GM19395 (cell line): Measurements from ENCODE around the gene RPL7L1.
"Not testable (repeated sequence)": the region's sequence is repeated elsewhere in the genome, so short reads cannot be mapped to it uniquely, and the experiment has no call there.

Source experiments
- ATAC-seq: cut with Tn5 transposase; IDR thresholded peaks from one replicate; pipeline ENCODE4 v1.9.1; 2021; ENCODE audit warnings: mild to moderate bottlenecking, moderate library complexity; ENCODE audit not compliant: unreplicated experiment

The RPL7L1 gene

DNA sequence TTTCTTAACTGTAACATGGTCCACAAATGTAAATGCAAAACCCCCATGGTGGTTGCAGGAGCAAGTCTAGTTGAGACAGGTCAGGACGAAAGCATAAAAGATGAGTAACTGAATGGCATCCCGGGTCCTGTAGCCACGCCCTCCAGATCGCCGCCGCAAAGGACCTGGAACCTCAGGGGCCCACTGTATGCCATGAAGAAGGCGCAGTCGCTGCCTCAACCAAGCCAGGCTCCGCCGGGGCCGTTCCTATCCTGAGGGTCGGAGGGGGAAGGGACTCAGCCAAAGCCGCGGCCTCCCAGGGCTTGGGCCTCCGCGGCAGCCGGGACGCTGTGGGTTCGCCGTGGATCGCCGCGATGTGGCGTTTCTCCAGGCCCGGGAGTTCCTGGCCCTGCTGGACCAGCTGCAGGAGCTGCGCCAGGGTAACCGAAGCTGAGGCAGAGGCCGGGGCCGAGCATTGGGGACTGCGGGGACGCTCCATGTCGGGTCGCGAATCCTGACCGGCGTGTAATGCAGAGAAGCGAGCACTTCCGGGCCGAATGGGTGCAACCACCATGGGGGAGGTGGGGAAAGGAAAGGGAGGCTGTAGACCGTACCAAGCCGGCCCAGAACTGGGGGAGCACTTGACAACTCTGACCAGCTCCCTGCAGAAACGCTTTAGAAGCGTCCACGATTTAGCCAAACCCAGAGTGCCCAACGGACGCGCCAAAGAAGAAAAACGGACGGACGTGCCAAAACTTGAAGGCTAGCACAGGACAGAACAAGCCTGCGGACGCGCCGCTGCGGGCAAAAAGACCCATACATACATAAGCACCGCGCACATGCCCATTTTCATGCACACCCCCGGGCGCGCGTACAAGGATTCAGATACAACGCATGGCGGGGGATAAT is 11.1 kb downstream of the RPL7L1 start:
- peak; percentile 93 for ATAC-seq

DNA sequence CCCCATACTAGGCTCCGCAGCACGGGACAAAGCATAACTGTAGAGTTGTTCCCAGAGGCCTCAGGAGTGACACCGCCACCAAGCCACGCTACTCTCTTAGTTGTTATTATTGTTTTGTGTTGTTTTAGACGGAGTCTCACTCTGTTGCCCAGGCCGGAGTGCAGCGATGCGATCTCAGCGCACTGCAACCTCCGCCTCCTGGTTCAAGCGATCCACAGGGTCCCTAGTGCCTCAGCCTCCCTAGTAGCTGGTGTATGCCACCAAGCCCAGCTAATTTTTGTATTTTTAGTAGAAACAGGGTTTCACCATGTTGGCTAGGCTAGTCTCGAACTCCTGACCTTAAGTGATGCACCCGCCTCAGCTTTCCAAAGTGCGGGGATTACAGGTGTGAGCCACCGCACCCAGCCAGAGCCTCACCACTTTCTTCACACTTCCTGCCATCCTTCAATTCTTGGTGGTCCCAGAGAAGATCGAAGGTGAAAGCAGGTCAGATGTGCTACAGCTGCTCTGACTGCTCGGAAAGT is 11.8 kb downstream of the RPL7L1 start:
- ATAC-seq, result no peak

DNA sequence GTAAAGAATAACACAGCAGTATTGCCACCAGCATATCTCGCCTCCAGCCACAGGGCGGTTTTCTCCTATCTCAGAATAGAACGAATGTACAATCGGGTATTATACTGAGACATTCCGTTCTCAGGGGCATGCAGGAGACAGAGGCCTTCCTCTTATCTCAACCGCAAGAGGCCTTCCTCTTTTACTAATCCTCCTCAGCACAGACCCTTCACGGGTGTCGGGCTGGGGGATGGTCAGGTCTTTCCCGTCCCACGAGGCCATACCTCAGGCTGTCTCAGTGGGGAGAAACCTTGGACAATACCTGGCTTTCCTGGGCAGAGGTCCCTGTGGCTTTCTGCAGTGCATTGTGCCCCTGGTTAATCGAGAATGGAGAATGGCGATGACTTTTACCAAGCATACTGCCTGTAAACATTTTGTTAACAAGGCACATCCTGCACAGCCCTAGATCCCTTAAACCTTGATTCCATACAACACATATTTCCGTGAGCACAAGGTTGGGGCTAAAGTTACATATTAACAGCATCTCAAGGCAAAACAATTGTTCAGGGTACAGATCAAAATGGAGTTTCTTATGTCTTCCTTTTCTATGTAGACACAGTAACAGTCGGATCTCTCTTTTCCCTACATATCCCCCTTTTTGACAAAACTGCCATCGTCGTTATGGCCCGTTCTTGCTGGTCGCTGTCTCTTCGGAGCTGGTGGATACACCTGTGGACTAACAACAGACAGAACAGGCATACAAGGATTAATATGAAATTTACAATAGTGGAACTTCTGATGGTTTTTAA is 14.8 kb downstream of the RPL7L1 start:
- ATAC-seq, result not testable (repeated sequence)

DNA sequence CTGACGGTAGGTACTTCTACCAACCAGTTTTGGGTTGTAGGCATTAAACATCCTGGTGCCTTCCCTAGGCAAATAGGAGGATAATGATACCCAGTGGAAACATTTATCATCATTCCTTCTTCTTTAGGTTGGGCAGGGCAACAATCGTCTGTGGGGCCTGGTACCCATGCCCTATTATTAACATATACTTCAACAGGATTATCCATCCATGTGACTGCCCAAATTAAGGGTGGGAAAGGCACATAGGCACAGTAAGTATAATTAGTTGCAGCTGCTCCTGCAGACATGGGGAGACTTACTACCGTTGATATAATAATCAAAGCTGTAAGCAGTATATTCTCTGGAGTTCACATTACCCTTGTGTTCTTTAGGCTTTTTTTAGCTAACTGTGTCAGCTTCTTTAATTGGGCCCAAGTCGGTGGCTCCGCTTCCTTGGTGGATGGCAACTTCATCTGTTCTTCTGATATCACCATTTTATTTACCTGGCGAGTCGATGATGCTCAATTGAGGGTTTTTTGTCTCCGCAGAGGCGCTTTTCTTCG is 16.8 kb downstream of the RPL7L1 start:
- no peak for ATAC-seq

DNA sequence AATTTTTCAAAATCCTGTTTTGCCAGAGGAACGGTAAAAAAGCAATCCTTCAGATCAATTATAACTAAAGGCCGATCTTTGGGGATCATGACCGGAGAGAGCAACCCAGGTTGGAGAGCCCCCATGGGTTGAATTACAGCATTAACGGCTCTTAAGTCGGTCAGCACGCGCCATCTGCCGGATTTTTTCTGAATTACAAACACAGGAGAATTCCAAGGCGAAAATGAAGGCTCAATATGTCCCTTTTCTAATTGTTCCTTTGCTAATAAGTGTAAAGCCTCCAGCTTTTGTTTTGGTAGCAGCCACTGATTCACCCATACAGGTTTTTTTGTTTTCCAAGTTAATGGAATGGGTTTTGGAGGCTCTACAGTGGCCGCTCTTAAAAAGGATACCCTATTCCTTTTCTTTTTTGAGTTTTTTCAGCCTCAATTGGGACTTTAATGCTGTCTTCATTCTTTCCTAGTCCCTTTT is 19.5 kb downstream of the RPL7L1 start:
- no peak for ATAC-seq

DNA sequence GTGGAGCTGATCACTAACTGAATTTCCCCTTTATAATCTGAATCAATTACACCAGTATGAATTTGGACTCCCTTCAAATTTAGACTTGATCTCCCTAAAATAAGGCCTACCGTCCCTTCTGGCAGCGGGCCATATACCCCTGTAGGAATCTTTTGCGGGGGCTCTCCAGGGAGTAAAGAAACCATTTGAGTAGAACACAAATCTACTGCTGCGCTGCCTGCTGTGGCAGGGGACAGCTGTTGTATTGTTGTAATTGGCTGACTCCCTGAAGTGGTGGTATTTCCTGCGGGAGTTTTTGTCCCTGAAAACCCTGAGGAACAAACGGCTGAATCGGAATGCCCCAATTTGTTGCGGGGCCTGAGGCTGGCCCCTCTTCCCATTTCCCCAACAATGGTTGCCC is 20.5 kb downstream of the RPL7L1 start:
- no peak for ATAC-seq

DNA sequence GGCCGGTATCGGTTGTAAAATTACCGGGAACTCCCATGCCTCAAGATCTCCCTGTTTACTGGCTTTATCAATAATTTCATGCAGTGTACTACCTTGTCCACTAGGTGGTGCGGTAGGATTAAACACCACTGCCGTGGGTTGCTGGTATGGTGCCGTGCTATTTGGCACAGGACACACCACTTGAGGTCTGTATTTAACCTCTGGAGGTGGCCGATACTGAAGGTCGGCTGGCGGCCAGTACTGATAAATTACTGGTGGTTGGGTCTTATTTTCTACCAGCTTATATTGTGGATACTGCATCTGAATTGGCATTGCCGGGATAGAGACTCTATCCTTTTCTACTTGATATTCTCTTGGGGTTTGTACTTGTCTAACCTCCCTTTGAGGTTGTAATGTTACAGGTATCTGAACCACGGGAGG is 22.1 kb downstream of the RPL7L1 start:
- ATAC-seq, result no peak

DNA sequence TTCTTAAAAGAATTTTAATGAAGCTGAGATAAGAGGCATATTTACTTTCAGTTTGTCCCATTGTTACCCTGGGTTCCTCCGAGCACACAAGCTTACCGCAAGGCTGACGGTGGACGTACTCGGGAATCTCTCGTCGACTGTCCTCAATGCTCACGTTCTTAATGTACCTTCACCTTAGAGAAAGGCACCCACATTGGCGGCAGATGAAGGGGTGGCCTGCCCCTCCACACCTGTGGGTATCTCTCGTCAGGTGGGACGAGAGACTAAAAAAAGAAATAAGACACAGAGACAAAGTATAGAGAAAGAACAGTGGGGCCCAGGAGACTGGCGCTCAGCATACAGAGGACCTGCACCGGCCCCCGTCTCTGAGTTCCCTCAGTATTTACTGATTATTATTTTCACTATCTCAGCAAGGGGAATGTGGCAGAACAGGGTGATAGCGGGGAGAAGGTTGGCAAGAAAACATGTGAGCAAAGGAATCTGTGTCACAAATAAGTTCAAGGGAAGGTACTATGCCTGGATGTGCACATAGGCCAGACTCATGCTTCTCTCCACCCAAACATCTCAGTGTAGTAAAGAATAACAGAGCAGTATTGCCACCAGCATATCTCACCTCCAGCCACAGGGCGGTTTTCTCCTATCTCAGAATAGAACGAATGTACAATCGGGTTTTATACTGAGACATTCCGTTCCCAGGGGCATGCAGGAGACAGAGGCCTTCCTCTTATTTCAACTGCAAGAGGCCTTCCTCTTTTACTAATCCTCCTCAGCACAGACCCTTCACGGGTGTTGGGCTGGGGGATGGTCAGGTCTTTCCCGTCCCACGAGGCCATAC is 23.2 kb downstream of the RPL7L1 start:
- not testable (repeated sequence) for ATAC-seq

DNA sequence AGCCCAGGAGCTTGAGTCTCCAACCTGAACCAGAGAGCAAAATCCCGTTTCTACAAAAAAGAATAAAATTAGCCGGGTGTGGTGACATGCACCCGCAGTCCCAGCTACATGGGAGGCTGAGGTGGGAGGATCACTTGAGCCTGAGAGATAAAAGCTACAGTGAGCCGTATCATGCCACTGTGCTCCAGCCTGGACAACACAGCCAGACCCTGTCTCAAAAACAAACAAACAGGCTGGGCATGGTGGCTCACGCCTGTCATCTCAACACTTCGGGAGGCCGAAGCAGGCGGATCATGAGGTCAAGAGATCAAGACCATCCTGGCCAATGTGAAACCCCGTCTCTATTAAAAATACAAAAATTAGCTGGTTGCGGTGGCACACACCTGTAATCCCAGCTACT is 25.1 kb downstream of the RPL7L1 start:
- ATAC-seq, result no peak

DNA sequence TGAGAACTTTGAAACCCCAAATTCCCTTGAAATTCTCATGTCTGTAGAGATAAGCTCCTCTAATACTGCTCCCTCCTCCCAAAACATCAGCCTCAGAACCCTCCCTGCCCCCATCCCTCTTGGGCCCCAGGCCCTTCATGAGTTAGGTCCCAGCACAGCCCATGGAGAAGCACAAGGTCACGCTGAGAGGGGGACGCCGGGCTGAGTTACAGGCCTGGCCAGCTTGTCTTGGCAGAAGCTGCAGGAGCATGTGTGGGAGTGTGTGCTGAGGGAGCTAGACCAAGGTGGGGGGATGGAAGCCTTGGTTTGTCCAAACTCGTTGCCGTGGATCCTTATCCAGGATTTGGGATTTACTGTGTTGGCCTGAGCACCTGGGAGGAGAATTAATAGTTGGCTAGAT is 27.9 kb downstream of the RPL7L1 start:
- ATAC-seq, result no peak

DNA sequence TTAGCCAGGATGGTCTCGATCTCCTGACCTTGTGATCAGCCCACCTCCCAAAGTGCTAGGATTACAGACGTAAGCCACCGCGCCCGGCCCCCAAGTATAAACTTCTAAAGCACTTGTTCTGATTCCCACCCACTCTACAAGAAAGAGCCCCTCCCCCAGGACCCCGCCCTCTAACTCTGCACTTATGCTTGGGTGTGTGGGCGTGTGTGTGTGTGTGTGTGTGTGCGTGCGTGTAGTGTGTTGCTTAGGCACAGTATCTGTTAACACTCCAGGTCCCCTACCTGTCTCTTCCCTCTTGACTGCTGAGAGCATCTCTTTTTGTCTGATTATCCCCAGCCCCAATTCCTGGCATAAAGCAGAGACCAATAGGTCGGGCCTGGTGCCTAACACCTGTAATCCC is 30.4 kb downstream of the RPL7L1 start:
- no peak for ATAC-seq

DNA sequence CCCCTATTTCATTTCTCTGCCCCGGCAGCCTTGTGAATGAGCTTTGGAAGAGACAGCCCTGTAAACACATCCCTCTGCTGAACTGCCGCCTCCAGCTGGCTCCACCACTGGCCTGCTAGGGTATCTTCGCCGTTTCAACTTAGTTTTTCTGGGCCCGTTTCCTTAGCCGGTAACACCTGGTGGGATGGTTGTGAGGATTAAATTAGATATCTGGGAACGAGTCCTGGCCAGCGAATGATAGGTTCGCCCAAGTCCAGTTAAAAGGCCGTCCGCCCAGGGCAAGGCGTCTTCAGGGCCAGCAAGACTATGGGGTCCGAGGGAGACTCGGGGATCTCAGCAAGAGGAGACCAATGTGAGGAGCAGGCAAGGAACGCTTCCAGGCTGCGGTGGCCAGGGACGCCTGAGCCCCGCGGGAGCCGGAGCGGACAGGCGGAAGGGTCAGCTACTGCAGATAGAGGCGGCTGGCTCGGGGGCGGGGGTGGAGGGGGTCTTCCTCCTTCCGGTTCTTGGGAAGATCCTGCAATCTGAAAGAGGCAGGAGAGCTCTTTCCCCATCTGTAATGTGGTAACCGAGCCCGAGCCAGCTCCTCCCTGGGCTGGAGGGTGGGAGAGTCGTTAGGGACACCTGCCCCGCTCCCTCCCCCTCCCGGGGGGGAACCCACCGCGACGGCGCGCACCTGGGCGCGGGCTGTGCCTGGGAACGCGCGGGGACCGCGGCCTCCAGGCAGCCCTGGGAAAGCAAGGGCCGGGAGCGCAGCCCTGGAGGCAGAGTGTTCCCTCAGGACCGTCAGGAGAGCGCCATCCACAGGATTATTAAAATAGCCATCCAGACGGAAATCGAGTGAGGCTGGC is 32.0 kb downstream of the RPL7L1 start:
- no peak for ATAC-seq

DNA sequence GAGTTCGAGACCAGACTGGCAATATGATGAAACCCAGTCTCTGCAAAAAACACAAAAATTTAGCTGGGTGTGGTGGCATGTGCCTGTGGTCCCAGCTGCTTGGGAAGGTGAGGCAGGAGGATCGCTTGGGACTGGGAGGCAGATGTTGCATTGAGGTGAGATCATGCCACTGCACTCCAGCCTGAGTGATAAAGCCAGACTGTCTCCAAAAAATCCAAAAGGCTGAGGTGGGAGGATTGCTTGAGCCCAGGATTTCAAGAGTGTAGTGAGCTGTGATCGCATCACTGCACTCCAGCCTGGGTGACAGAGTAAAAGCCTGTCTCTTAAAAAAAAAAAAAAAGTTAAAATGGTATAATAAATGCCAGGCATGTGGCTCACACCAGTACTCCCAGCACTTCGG is 35.1 kb downstream of the RPL7L1 start:
- no peak for ATAC-seq

DNA sequence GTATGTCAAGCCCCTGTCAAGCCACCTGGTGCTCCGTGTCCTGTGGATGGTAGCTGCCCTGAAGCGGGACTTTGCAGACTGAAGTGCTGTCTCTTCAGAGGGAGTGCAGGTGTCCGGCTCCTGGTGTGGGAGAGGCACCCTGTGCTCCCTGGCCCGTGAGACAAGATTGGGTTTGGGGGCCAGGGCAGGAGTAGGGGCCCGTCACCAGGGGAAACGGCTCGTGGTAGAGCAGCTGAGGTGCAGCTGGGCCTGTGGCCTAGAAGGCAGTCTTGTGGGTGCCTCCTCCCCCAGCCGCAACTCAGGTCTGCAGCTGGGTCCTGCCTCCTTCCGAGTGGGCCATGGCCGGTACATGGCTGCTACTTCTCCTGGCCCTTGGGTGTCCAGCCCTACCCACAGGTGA is 36.3 kb downstream of the RPL7L1 start, which contains the start of gene PTCRA:
PTCRA (plus strand) TSS at position 322 of the 400 bp plus-strand sequence; CDS start at position 339, 17 bp downstream.
- ATAC-seq, result no peak

DNA sequence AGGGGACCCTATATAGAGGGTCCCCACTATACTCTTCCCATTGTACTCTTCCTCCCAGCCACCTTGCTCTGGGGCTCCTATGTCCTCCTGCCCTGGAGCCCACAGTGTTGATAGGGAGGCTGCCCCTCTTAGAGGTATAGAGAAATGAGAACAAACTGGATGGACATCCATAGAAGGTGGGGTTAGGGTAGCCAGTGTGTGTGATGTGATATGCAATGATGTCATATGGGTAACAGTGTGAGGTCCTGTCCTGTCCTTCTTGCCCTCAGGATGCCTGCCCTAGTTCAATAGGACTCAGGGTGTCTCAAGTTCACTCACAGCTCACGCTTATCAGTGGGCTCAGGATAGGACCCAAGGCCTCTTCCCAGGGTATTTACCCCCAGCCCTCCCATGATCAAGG is 36.9 kb downstream of the RPL7L1 start:
- ATAC-seq, result no peak

DNA sequence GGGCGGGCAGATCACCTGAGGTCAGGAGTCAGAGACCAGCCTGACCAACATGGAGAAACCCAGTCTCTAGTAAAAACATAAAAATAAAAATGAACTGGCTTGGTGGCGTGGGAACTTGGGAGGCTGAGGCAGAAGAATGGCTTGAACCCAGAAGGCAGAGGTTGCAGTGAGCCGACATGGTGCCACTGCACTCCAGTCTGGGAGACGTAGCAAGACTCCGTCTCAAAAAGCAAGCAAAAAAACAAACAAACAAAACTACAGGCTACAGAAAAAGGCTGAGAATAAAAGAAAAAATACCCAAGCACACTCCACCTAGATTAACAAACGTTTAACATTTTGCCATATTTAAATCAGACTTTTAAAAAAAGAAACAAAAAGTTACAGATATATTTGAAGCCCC is 42.4 kb downstream of the RPL7L1 start:
- ATAC-seq, result no peak

DNA sequence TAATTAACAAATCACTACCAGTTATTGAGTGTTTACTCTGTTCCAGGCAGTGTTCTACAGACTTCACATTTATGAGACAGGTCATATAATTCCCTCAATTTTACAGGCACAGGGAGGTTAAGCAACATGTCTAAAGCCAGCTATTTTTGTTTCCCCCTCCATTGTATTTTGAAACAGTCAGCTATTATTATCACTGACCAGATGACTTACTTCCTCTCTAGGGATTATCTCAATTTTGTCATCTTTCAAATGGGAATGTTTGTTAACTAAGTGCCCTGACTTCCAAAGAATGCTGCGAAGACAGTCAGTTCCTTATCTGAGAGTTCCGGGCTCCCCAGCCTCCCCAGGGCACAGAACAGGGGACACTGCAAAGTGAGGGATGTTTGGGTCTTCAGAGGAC is 44.2 kb downstream of the RPL7L1 start:
- ATAC-seq, result no peak

DNA sequence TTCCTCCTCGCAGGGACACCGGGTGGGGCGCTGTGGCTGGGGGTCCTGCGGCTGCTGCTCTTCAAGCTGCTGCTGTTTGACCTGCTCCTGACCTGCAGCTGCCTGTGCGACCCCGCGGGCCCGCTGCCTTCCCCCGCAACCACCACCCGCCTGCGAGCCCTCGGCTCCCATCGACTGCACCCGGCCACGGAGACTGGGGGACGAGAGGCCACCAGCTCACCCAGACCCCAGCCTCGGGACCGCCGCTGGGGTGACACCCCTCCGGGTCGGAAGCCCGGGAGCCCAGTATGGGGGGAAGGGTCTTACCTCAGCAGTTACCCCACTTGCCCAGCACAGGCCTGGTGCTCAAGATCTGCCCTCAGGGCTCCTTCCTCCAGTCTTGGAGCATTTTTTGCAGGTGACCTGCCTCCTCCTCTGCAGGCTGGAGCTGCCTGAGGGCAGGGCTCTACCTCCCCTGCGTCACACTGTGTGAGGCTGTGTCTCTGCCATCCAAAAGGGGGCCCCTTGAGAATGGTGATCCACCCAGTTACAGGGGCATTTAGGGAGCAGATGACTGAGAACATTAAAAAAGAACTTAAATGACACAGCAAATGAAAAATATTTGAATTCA is 45.9 kb downstream of the RPL7L1 start:
- ATAC-seq, result no peak
